Naive thymus-derived CD8-positive, alpha-beta T cell (primary cell): ENCODE results near the gene TMEM179. TPM values are rescaled to one million over a fixed set of nuclear protein-coding genes. Genes with fewer than 3 reads are reported as not detected.
"Not testable (repeated sequence)": the region's sequence is repeated elsewhere in the genome, so short reads cannot be mapped to it uniquely, and the experiment has no call there.

ENCODE experiments used
- ATAC-seq, 2 donors: fragments of 150-1000 bp; cut with Tn5 transposase in 1 of 2; sonication (Bioruptor Pico), chemical (Tn5 transposase) in 1 of 2; 1 replicate in 1 of 2; 2 replicates in 1 of 2; pipeline ENCODE4 v1.10.0; 2021; ENCODE audit warnings: mild to moderate bottlenecking in 2 of 2, moderate library complexity in 2 of 2
- POLR2A ChIA-PET: fragments of 350-600 bp; sonication (Branson Sonifier 250); formaldehyde crosslinking; loops from one replicate; lab custom pipeline; 2021; ENCODE audit warnings: antibody characterized with exemption; lab: Charles Lee
- DNase-seq, 10 donors: peaks; one replicate each; pipeline versions ENCODE4 v3.0.0 to v3.0.0-alpha.2; 2020 to 2022
- H3K27ac Mint-ChIP-seq, 10 donors: one replicate each; pipeline ENCODE4 v1.8.0; 2020 to 2022; ENCODE audit warnings: mild to moderate bottlenecking in 10 of 10, mixed read lengths in 10 of 10, moderate library complexity in 4 of 10, inconsistent platforms in 1 of 10
- H3K27me3 Mint-ChIP-seq, 5 donors: one replicate each; pipeline ENCODE4 v1.8.0; 2021 to 2022; ENCODE audit warnings: mixed read lengths in 5 of 5
- H3K36me3 Mint-ChIP-seq, 3 donors: one replicate each; pipeline ENCODE4 v1.8.0; 2020 to 2022; ENCODE audit warnings: mixed read lengths in 3 of 3, mild to moderate bottlenecking in 2 of 3, inconsistent platforms in 1 of 3
- H3K4me1 Mint-ChIP-seq, 4 donors: one replicate each; pipeline ENCODE4 v1.8.0; 2021 to 2022; ENCODE audit warnings: mixed read lengths in 4 of 4
- H3K4me3 Mint-ChIP-seq, 10 donors: one replicate each; pipeline ENCODE4 v1.8.0; 2020 to 2022; ENCODE audit warnings: mild to moderate bottlenecking in 10 of 10, mixed read lengths in 10 of 10, moderate library complexity in 6 of 10, inconsistent platforms in 1 of 10
- H3K9me3 Mint-ChIP-seq, 9 donors: one replicate each; pipeline ENCODE4 v1.8.0; 2020 to 2022; ENCODE audit warnings: mixed read lengths in 9 of 9, mild to moderate bottlenecking in 3 of 9, inconsistent platforms in 1 of 9, moderate library complexity in 1 of 9
- polyA plus RNA-seq, 3 donors: library from polyadenylated mRNA; unstranded; fragments of 300-500 nt; fragmentation: Illumina TruSeq; gene quantifications; one replicate each; pipeline ENCODE4 v1.2.3, GENCODE V29; 2021
- total RNA-seq, 8 experiments: library from RNA in 2 of 8; stranded (reverse) in 2 of 8; gene quantifications; one replicate each; pipeline ENCODE4 v1.2.3 and lab custom pipeline; 2021 to 2026

Gene TMEM179
- total and polyA plus RNA-seq, 5 experiments from 2014 or later = not detected

- DNase-seq (no peak), ATAC-seq (no peak)
- no peak overlapping the region for H3K27ac Mint-ChIP-seq
- peaks cover 0 to 8% (median 0%) of the 10 kb centered on the region in 4 donors for H3K4me1 Mint-ChIP-seq
- H3K9me3 Mint-ChIP-seq = no peaks in the 10 kb centered on the region
- POLR2A ChIA-PET = no interaction called here
- no peak overlapping the region for H3K4me3 Mint-ChIP-seq
- H3K36me3 Mint-ChIP-seq = no peaks in the 10 kb centered on the region
- peaks cover 8 to 22% (median 11%) of the 10 kb centered on the region in 5 donors for H3K27me3 Mint-ChIP-seq
These were observed 16.9 kb downstream of the TMEM179 start for GRCh38 chr14:104587641-104588040.

DNA sequence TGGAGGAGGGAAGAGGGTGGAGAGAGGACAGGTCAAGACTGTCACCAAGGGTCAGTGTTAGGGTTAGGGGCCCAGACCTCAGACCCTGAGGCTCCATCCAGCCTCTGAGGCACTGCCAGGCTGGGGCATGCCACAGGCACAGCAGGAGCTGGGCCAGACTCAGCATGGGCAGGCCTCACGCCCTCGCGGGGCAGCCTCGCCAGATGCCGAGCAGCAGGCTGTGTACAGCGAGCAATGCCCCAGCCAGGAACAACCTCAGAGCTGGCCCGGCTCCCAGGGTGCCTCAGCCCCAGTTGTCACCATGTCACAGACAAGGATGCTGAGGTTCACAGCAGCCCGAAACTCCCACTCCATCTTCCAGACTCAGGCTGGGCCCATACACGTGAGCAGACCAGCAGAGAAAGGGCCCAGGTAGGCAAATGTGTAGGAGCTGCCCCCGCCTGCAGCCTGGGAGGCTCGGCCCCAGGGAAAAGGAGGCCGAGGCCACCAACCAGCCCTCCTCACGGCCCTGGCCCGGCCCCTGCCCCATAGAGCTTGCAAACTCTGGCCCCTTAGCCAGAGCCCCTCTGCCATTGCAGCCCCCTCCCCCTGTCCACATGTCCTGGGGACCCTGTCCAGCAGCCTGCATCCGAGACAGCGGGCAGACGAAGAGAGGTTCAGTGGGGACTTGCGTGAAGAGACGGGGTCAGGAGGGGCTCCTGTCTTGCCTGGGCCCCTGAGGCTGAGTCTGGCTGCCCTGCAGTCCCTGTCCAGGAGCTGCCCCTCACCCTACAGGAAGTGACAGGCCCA is 17.5 kb downstream of the TMEM179 start:
- Mint-ChIP-seq H3K36me3 (no peaks in the 10 kb centered on the region), H3K27ac (no peak overlapping the region), H3K4me1 (peaks cover 0 to 4% (median 0%) of the 10 kb centered on the region in 4 donors), H3K27me3 (peaks cover 3 to 16% (median 8%) of the 10 kb centered on the region in 5 donors), H3K9me3 (no peaks in the 10 kb centered on the region), H3K4me3 (no peak overlapping the region)
- no peak for DNase-seq
- POLR2A ChIA-PET = no interaction called here
- ATAC-seq = no peak

GRCh38 chr14:104585966-104586697 is 18.4 kb downstream of the TMEM179 start:
- POLR2A ChIA-PET = no interaction called here
- Mint-ChIP-seq H3K4me1 (peaks cover 0 to 4% (median 0%) of the 10 kb centered on the region in 4 donors), H3K27me3 (peaks cover 4 to 20% (median 8%) of the 10 kb centered on the region in 5 donors), H3K36me3 (no peaks in the 10 kb centered on the region), H3K4me3 (no peak overlapping the region), H3K9me3 (no peaks in the 10 kb centered on the region), H3K27ac (peak overlapping the region in 1 of 10 donors; percentile 15)
- DNase-seq (no peak), ATAC-seq (no peak)

GRCh38 chr14:104584557-104584956 is 20.0 kb downstream of the TMEM179 start:
- no peak overlapping the region for H3K27ac Mint-ChIP-seq
- peaks cover 3 to 22% (median 10%) of the 10 kb centered on the region in 5 donors for H3K27me3 Mint-ChIP-seq
- POLR2A ChIA-PET = no interaction called here
- ATAC-seq (no peak), DNase-seq (no peak)
- H3K4me1 Mint-ChIP-seq = peaks cover 0 to 4% (median 0%) of the 10 kb centered on the region in 4 donors
- no peaks in the 10 kb centered on the region for H3K36me3 Mint-ChIP-seq
- H3K4me3 Mint-ChIP-seq = no peak overlapping the region
- no peaks in the 10 kb centered on the region for H3K9me3 Mint-ChIP-seq

GRCh38 chr14:104583424-104584306 is 20.9 kb downstream of the TMEM179 start:
- POLR2A ChIA-PET = no interaction called here
- H3K27ac Mint-ChIP-seq = no peak overlapping the region
- H3K27me3 Mint-ChIP-seq = peaks cover 3 to 22% (median 10%) of the 10 kb centered on the region in 5 donors
- H3K36me3 Mint-ChIP-seq = no peaks in the 10 kb centered on the region
- H3K4me1 Mint-ChIP-seq = peaks cover 0 to 4% (median 0%) of the 10 kb centered on the region in 4 donors
- ATAC-seq = no peak
- DNase-seq = no peak
- no peaks in the 10 kb centered on the region for H3K9me3 Mint-ChIP-seq
- H3K4me3 Mint-ChIP-seq = no peak overlapping the region

DNA sequence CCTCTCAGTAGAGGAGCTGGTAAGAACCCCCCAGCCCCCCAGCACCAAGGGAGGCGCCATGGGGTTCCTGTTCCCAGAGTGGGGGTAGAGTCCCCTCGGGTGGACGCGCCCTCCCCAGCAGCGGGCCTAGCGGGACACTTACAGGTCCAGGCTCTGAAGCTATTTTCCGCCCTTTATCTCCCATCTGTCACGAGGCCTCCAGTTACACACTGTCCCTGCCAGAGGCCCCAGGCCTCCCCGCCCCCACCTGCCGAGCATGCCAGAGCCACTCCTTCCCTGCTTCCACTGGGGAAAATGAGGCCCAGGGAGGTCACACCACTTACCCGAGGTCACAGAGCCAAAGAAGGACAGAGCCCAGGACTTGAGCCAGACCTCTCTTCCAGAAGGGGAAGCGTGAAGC is 21.9 kb downstream of the TMEM179 start:
- ATAC-seq = no peak
- POLR2A ChIA-PET = no interaction called here
- Mint-ChIP-seq H3K4me1 (peaks cover 0 to 4% (median 0%) of the 10 kb centered on the region in 4 donors), H3K9me3 (no peaks in the 10 kb centered on the region), H3K36me3 (no peaks in the 10 kb centered on the region), H3K4me3 (no peak overlapping the region), H3K27ac (no peak overlapping the region), H3K27me3 (peaks cover 3 to 22% (median 10%) of the 10 kb centered on the region in 5 donors)
- no peak for DNase-seq

DNA sequence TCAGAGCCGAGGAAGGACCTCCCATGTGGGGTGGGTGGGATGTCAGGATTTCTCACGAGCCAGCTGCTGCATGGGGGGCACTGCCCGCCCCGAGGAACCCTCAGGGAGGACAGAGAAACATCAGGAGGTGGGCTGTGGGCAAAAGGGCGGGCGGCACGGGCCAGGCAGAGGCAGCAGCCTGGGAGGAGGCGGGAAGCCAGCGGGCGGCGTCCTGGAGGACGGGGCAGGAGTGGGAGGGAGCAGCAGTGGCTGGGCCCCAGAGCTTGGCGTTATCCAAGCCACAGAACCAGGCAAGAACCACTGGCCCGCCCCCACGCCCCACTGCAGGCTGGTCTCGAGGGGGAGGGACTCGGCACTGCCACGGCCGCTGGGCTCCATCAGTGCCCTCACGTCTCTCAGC is 22.6 kb downstream of the TMEM179 start:
- Mint-ChIP-seq H3K36me3 (no peaks in the 10 kb centered on the region), H3K27me3 (peaks cover 3 to 22% (median 9%) of the 10 kb centered on the region in 5 donors), H3K27ac (no peak overlapping the region), H3K4me3 (no peak overlapping the region), H3K9me3 (no peaks in the 10 kb centered on the region), H3K4me1 (peaks cover 0 to 4% (median 0%) of the 10 kb centered on the region in 4 donors)
- ATAC-seq = no peak
- POLR2A ChIA-PET = no interaction called here
- DNase-seq = no peak

GRCh38 chr14:104581521-104581920 is 23.1 kb downstream of the TMEM179 start:
- POLR2A ChIA-PET = no interaction called here
- no peaks in the 10 kb centered on the region for H3K36me3 Mint-ChIP-seq
- H3K4me1 Mint-ChIP-seq = peaks cover 0 to 4% (median 0%) of the 10 kb centered on the region in 4 donors
- H3K4me3 Mint-ChIP-seq = peak overlapping the region in 2 of 10 donors; percentile 26 to 48
- DNase-seq = no peak
- no peaks in the 10 kb centered on the region for H3K9me3 Mint-ChIP-seq
- H3K27me3 Mint-ChIP-seq = peaks cover 3 to 20% (median 9%) of the 10 kb centered on the region in 5 donors
- no peak for ATAC-seq
- no peak overlapping the region for H3K27ac Mint-ChIP-seq

- no peak for ATAC-seq
These were observed 23.6 kb downstream of the TMEM179 start for GRCh38 chr14:104580961-104581360.

DNA sequence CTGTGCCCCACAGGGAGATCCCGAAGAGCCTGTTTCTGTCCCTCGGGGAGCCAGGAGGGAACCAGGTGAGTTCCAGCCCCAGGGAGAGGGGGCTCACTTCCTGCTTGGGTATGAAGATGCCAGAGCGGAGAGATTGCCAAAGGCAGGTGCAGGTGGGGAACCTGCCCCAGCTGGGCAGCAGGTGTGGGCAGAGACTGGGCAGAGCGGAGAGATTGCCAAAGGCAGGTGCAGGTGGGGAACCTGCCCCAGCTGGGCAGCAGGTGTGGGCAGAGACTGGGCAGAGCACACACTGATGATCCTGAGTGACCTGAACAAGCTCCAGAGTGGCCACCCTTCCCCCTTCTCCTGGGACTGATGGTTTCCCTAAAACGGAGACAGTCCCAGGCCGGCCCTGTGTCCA is 24.6 kb downstream of the TMEM179 start:
- H3K4me1 Mint-ChIP-seq, H3K4me3 Mint-ChIP-seq, H3K36me3 Mint-ChIP-seq, ATAC-seq, POLR2A ChIA-PET, H3K27ac Mint-ChIP-seq, H3K9me3 Mint-ChIP-seq, DNase-seq: not testable (repeated sequence)
- H3K27me3 Mint-ChIP-seq = peaks cover 1 to 11% (median 9%) of the 10 kb centered on the region in 5 donors

More at GRCh38 chr14:104580961-104581360, 23.6 kb downstream of the TMEM179 start:
- Mint-ChIP-seq H3K4me3 (no peak overlapping the region), H3K9me3 (no peaks in the 10 kb centered on the region), H3K27me3 (peaks cover 3 to 17% (median 12%) of the 10 kb centered on the region in 5 donors), H3K4me1 (peaks cover 0 to 4% (median 0%) of the 10 kb centered on the region in 4 donors), H3K36me3 (no peaks in the 10 kb centered on the region), H3K27ac (no peak overlapping the region)
- POLR2A ChIA-PET = no interaction called here
- no peak for DNase-seq

- DNase-seq (no peak), ATAC-seq (no peak)
- H3K36me3 Mint-ChIP-seq = no peaks in the 10 kb centered on the region
- H3K27ac Mint-ChIP-seq = no peak within 1 kb of the TSS
- H3K27me3 Mint-ChIP-seq = peaks cover 1 to 11% (median 9%) of the 10 kb centered on the region in 5 donors
- no peaks in the 10 kb centered on the region for H3K4me1 Mint-ChIP-seq
- H3K9me3 Mint-ChIP-seq = no peaks in the 10 kb centered on the region
- H3K4me3 Mint-ChIP-seq = no peak within 1 kb of the TSS
- POLR2A ChIA-PET = no interaction called here
These were observed 25.1 kb downstream of the TMEM179 start, which contains the start of gene C14orf180 for GRCh38 chr14:104579507-104579906. TSS of gene C14orf180 (plus strand) at chr14:104579764. CDS start at chr14:104586431, 6,667 bp downstream.

DNA sequence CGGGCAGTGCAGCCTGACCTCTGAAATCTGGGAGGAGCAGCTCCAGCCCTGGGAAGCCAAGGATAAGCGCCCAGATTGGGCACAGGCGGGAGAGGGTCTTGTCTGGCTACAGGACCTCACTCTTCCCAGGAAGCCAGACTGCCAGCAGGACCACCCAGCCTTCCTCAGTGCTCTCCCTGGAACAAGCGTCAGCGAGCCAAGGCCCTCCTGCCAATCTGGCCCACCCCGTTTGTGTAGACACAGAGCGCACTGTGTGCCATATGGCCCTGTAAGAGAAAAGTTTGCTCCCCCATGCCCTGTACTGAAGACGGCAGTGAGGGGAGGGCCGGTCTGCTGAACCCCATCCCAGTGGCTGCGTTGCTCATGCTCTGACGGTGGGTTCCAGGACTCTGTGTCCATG is 26.3 kb downstream of the TMEM179 start:
- POLR2A ChIA-PET = no interaction called here
- ATAC-seq (no peak), DNase-seq (no peak)
- H3K36me3 Mint-ChIP-seq = no peaks in the 10 kb centered on the region
- H3K27me3 Mint-ChIP-seq = peaks cover 0 to 10% (median 6%) of the 10 kb centered on the region in 5 donors
- H3K4me3 Mint-ChIP-seq = no peak overlapping the region
- H3K4me1 Mint-ChIP-seq = no peaks in the 10 kb centered on the region
- no peak overlapping the region for H3K27ac Mint-ChIP-seq
- no peaks in the 10 kb centered on the region for H3K9me3 Mint-ChIP-seq
